Stimulated activated naive CD8-positive, alpha-beta T cell treated with anti-CD3 and anti-CD28 coated beads, Interleukin-15, Interleukin-2, amounts not matched to agents 100 ng/mL and 50 ng/mL, for 24 hours (primary cell): Measurements from ENCODE around the gene TPRN.
A peak's percentile ranks its signal among the peaks of the same experiment; 100 is the strongest.
"Not testable (repeated sequence)": the region's sequence is repeated elsewhere in the genome, so short reads cannot be mapped to it uniquely, and the experiment has no call there.

Source experiments
- H3K27ac Mint-ChIP-seq: one replicate; pipeline ENCODE4 v1.8.0; 2021; ENCODE audit warnings: mild to moderate bottlenecking, mixed read lengths
- H3K27me3 Mint-ChIP-seq: one replicate; pipeline ENCODE4 v1.8.0; 2021; ENCODE audit warnings: mixed read lengths
- H3K36me3 Mint-ChIP-seq: one replicate; pipeline ENCODE4 v1.8.0; 2021; ENCODE audit warnings: low read depth, mixed read lengths
- H3K4me1 Mint-ChIP-seq: one replicate; pipeline ENCODE4 v1.8.0; 2021; ENCODE audit warnings: low read depth, mixed read lengths
- H3K4me3 Mint-ChIP-seq: one replicate; pipeline ENCODE4 v1.8.0; 2021; ENCODE audit warnings: mild to moderate bottlenecking, mixed read lengths
- H3K9me3 Mint-ChIP-seq: one replicate; pipeline ENCODE4 v1.8.0; 2021; ENCODE audit warnings: mixed read lengths

Gene TPRN, protein sequence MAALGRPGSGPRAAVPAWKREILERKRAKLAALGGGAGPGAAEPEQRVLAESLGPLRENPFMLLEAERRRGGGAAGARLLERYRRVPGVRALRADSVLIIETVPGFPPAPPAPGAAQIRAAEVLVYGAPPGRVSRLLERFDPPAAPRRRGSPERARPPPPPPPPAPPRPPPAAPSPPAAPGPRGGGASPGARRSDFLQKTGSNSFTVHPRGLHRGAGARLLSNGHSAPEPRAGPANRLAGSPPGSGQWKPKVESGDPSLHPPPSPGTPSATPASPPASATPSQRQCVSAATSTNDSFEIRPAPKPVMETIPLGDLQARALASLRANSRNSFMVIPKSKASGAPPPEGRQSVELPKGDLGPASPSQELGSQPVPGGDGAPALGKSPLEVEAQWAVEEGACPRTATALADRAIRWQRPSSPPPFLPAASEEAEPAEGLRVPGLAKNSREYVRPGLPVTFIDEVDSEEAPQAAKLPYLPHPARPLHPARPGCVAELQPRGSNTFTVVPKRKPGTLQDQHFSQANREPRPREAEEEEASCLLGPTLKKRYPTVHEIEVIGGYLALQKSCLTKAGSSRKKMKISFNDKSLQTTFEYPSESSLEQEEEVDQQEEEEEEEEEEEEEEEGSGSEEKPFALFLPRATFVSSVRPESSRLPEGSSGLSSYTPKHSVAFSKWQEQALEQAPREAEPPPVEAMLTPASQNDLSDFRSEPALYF

DNA sequence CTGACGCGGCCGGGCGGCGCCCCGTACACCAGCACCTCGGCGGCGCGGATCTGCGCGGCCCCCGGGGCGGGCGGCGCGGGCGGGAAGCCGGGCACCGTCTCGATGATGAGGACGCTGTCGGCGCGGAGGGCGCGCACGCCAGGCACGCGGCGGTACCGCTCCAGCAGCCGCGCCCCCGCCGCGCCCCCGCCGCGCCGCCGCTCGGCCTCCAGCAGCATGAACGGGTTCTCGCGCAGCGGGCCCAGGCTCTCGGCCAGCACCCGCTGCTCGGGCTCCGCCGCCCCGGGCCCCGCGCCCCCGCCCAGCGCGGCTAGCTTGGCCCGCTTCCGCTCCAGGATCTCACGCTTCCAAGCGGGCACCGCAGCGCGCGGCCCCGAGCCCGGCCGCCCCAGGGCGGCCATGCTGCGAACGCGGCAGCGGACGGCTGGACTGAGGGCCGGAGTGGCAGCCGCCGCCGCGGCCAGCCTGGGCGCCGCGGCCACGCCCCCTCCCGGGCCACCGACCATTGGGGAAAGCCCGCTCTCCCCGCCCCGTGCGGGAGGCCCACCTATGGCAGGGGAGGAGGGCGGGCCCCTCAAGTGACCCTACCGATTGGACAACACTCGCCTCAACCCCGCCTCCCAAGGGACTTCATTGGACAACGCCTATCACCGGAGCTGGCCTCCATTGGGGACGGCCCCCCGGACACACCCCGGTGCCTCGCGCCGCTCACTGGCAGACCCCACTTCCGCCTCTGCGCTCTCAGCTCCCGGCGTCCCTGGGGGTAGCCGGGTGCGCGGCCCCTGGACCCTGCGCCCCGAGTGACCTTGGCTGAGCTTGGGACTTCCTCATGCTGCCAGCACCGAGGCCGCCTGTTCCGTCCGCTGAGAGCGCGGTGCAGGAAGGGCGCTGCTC lies at the start of gene TPRN:
TSS of gene TPRN (minus strand) at position 431 of the 894 bp plus-strand sequence. CDS start at position 401, 30 bp downstream.
- H3K36me3 Mint-ChIP-seq = no peaks in the 10 kb centered on the region
- no peaks in the 10 kb centered on the region for H3K27me3 Mint-ChIP-seq
- peak within 1 kb of the TSS; percentile 63 for H3K27ac Mint-ChIP-seq
- H3K9me3 Mint-ChIP-seq = no peaks in the 10 kb centered on the region
- peak within 1 kb of the TSS; percentile 84 for H3K4me3 Mint-ChIP-seq
- H3K4me1 Mint-ChIP-seq = peaks cover 36% of the 10 kb centered on the region

DNA sequence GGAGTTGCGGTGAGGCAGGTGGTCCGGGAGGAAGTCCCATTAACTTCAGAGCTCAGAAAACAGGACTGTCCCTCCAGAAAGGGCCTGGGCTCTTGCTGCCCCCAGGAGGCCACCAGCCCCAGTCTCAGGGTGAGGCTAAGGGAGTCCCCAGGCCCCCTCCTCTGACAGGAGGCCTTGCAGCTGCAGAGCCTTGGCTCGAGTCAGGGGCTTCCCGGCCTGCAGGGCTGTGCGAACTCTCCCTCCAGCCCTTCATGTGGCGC lies 47.3 kb upstream of the TPRN start:
- H3K27ac Mint-ChIP-seq = no peak overlapping the region
- no peaks in the 10 kb centered on the region for H3K27me3 Mint-ChIP-seq
- H3K9me3 Mint-ChIP-seq = no peaks in the 10 kb centered on the region
- H3K36me3 Mint-ChIP-seq = peaks cover 11% of the 10 kb centered on the region
- H3K4me1 Mint-ChIP-seq = peaks cover 6% of the 10 kb centered on the region
- H3K4me3 Mint-ChIP-seq = no peak overlapping the region

GRCh38 chr9:137247135-137247915 lies 46.8 kb upstream of the TPRN start:
- H3K9me3 Mint-ChIP-seq = no peaks in the 10 kb centered on the region
- H3K27me3 Mint-ChIP-seq = no peaks in the 10 kb centered on the region

GRCh38 chr9:137245450-137246421 lies 45.2 kb upstream of the TPRN start:
- Mint-ChIP-seq H3K27ac (no peak overlapping the region), H3K27me3 (no peaks in the 10 kb centered on the region), H3K4me1 (peaks cover 15% of the 10 kb centered on the region), H3K4me3 (no peak overlapping the region), H3K9me3 (no peaks in the 10 kb centered on the region), H3K36me3 (peaks cover 27% of the 10 kb centered on the region)

More at GRCh38 chr9:137247135-137247915, 46.8 kb upstream of the TPRN start:
- Mint-ChIP-seq H3K36me3 (peaks cover 17% of the 10 kb centered on the region), H3K4me1 (peaks cover 11% of the 10 kb centered on the region), H3K27ac (no peak overlapping the region), H3K4me3 (no peak overlapping the region)

DNA sequence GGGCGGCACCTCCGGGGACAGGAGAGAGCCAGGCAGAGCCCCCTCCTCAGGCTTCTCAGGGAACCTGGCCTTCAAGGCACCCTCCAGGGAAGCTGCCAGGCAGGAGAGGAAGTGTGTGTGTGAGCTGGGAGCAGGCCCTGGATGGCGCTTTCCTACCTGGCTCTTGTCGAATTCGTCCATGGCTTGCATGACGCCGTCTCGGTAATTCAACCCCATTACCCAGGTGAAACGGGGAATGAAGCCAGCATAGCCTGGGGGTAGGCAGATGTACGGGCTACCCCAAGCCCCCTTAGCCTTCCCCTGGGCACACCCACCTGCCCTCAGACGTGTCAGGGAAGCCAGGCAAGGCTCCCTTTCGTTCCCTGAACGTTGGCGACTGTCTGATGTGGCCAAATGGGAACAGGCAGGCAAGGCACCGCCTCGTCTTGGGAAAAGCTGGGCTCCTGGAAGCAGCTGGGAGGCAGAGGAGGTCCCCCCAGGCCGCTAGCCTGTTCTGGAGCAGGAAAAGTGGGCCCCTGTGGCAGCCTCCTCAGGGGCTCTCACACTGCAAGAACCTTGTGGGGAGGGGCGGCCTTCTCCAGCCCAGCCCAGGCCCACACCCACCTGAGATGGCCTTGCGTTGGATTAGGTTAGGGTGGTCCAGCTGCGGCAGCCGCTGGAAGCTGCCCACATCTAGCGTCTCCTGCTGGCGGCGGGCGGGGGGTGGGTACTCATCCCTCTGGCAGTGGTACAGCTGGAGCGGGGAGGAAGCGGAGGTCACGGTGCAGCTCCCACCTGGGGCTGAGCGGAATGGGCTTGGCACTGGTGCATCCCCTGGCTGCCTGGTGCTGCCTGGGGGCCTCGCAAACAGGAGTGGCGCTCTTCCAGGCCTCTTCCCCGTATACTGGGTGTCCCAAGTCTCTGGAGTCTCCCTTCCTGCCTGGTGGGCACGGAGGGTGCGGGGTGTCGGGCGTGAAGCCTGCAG lies 44.2 kb upstream of the TPRN start:
- H3K9me3 Mint-ChIP-seq = no peaks in the 10 kb centered on the region
- H3K36me3 Mint-ChIP-seq = peaks cover 27% of the 10 kb centered on the region
- H3K27me3 Mint-ChIP-seq = no peaks in the 10 kb centered on the region
- no peak overlapping the region for H3K4me3 Mint-ChIP-seq
- H3K27ac Mint-ChIP-seq = no peak overlapping the region
- H3K4me1 Mint-ChIP-seq = peaks cover 17% of the 10 kb centered on the region

- H3K27ac Mint-ChIP-seq = peak overlapping the region; percentile 55
- H3K4me3 Mint-ChIP-seq = peak overlapping the region; percentile 85
- H3K9me3 Mint-ChIP-seq = no peaks in the 10 kb centered on the region
- no peaks in the 10 kb centered on the region for H3K27me3 Mint-ChIP-seq
- peaks cover 27% of the 10 kb centered on the region for H3K36me3 Mint-ChIP-seq
- peaks cover 24% of the 10 kb centered on the region for H3K4me1 Mint-ChIP-seq
Measured at GRCh38 chr9:137243626-137244485, 43.3 kb upstream of the TPRN start.

- peak overlapping the region; percentile 85 for H3K4me3 Mint-ChIP-seq
- H3K27ac Mint-ChIP-seq = peak overlapping the region; percentile 55
- not testable (repeated sequence) for H3K9me3 Mint-ChIP-seq
Measured at GRCh38 chr9:137243266-137243625, 42.7 kb upstream of the TPRN start.

DNA sequence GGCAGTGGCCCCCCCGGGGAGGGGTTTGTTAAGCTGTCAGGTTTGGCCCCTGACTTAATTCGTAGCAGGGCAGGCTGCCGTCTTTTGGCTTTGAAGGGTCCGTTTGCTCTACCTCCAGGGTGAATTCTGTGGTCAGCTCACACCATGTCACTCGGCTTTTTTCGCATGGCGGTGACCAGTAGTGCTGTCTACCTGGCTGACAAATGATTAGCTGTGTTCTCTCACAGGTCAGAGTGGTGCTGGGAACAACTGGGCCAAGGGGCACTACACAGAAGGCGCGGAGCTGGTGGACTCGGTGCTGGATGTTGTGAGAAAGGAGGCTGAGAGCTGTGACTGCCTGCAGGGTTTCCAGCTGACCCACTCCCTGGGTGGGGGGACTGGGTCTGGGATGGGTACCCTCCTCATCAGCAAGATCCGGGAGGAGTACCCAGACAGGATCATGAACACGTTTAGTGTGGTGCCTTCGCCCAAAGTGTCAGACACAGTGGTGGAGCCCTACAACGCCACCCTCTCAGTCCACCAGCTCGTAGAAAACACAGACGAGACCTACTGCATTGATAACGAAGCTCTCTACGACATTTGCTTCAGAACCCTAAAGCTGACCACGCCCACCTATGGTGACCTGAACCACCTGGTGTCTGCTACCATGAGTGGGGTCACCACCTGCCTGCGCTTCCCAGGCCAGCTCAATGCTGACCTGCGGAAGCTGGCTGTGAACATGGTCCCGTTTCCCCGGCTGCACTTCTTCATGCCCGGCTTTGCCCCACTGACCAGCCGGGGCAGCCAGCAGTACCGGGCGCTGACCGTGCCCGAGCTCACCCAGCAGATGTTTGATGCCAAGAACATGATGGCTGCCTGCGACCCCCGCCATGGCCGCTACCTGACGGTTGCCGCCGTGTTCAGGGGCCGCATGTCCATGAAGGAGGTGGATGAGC lies 42.0 kb upstream of the TPRN start:
- peaks cover 33% of the 10 kb centered on the region for H3K4me1 Mint-ChIP-seq
- peak overlapping the region; percentile 61 for H3K27ac Mint-ChIP-seq
- H3K27me3 Mint-ChIP-seq = no peaks in the 10 kb centered on the region
- no peaks in the 10 kb centered on the region for H3K9me3 Mint-ChIP-seq
- H3K36me3 Mint-ChIP-seq = peaks cover 27% of the 10 kb centered on the region
- peak overlapping the region; percentile 85 for H3K4me3 Mint-ChIP-seq

More at GRCh38 chr9:137243266-137243625, 42.7 kb upstream of the TPRN start:
- not testable (repeated sequence) for H3K27me3 Mint-ChIP-seq
- Mint-ChIP-seq H3K36me3 (peaks cover 27% of the 10 kb centered on the region), H3K4me1 (peaks cover 29% of the 10 kb centered on the region)

DNA sequence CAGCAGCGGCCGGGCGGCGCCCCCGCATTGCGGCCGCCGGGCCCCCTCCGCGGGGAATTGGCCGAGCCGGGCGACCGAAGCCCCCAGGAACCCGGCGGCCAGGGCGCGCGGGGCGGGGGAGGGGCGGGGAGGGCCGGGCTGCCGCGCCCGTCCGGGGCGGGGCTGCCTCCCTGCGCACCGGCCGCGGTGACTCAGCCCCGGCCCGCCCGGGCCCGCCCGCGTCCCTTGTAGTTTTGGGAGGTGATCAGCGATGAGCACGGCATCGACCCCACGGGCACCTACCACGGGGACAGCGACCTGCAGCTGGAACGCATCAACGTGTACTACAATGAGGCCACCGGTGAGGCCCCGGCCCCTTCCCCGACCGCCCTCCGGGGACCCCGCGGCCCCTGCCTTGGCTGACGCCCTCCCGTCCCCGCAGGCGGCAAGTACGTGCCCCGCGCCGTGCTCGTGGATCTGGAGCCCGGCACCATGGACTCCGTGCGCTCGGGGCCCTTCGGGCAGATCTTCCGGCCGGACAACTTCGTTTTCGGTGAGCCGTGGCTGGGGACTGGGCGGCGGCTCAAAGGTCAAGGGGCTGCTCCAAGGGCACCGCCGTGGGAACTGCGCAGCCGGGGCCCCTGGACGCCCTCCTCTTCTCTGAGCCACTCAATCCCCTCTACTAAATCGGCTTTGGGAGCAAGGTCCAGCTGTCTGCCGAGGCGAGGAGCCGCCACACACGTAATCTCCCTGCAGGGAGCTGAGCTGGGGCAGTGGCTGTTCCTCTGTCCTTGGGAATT lies 41.1 kb upstream of the TPRN start:
- Mint-ChIP-seq H3K36me3 (peaks cover 27% of the 10 kb centered on the region), H3K4me3 (peak overlapping the region; percentile 89), H3K27ac (peak overlapping the region; percentile 61), H3K27me3 (no peaks in the 10 kb centered on the region), H3K4me1 (peaks cover 36% of the 10 kb centered on the region), H3K9me3 (no peaks in the 10 kb centered on the region)

- no peaks in the 10 kb centered on the region for H3K9me3 Mint-ChIP-seq
- H3K4me1 Mint-ChIP-seq = peaks cover 36% of the 10 kb centered on the region
- peak within 1 kb of the TSS; percentile 96 for H3K27ac Mint-ChIP-seq
- H3K4me3 Mint-ChIP-seq = peak within 1 kb of the TSS; percentile 89
- no peaks in the 10 kb centered on the region for H3K27me3 Mint-ChIP-seq
- peaks cover 27% of the 10 kb centered on the region for H3K36me3 Mint-ChIP-seq
Measured at GRCh38 chr9:137240841-137241489, 40.4 kb upstream of the TPRN start, which contains the start of gene TUBB4B. Gene TUBB4B, plus strand, starts transcription at chr9:137241287. Its CDS starts 74 bp downstream, at chr9:137241361.
